Fibroblast of skin of abdomen (primary cell): ENCODE data around the gene ANAPC10. TPM values are rescaled to one million over a fixed set of nuclear protein-coding genes. Genes with fewer than 3 reads are reported as not detected.
"Not testable (repeated sequence)": the region's sequence is repeated elsewhere in the genome, so short reads cannot be mapped to it uniquely, and the experiment has no call there.

Source experiments
- DNase-seq: peaks from one replicate; pipeline ENCODE4 v3.0.0-alpha.2; 2013
- polyA plus RNA-seq, 2 experiments: library from polyadenylated mRNA; unstranded; fragments of 120-200 nt; gene quantifications; one replicate each; pipeline ENCODE4 v1.2.1, GENCODE V29; 2013; ENCODE audit not compliant: insufficient read length in 2 of 2

The ANAPC10 gene, protein sequence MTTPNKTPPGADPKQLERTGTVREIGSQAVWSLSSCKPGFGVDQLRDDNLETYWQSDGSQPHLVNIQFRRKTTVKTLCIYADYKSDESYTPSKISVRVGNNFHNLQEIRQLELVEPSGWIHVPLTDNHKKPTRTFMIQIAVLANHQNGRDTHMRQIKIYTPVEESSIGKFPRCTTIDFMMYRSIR
- 13.3 TPM for polyA plus RNA-seq (2013, experiment 1 of 2; ENCODE audit: insufficient read length)
- polyA plus RNA-seq (2013, experiment 2 of 2; ENCODE audit: insufficient read length): 14.8 TPM

DNA sequence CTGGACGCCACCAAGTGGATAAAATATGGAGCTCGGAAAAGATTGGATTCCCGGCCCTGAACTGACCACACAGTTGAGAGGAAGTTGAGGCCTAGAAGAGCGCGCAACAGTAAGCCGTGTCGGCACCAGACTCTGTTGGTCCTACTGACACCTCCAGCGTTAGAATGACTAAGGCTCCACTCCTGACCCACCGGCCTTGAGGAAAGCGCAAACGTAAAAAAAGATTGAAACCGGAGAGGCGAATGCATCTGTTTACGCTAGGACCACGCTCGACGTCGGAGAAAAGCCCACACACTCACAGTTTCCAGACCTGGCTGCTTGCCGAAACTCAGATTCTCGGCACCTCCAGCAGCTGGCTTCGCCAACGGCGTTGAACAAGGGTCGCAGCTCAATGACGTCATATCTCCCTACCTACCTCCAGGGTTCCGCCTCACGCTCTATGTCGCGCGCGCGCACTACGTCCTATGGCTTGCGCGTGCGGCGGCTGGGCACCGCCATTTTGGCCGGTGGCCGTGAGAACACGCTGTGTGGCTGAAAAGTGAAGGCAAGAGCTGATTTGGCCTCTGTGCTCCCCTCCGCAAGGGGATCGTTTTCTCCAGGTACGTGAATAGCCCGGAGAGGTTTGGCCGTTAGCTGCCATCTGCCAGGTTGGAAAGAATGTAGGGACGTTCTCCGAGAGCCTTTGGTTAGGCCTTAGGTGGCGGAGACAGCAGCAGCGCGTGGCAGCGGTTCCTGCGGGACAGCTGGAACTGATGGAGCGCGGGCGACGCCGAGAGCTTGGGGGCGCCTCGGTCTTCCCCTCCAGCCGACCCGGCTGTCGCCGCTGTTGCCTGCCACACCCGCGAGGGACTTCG, at the start of gene ANAPC10, which contains the start of gene ABCE1:
Gene ANAPC10 (minus strand): TSS at position 376 of the 854 bp plus-strand sequence. CDS start 2,097 bp downstream, outside the sequence.
Gene ABCE1 (plus strand): TSS at position 491 of the 854 bp plus-strand sequence. CDS start 6,102 bp downstream, outside the sequence.
- DNase-seq: peak; percentile 99

DNA sequence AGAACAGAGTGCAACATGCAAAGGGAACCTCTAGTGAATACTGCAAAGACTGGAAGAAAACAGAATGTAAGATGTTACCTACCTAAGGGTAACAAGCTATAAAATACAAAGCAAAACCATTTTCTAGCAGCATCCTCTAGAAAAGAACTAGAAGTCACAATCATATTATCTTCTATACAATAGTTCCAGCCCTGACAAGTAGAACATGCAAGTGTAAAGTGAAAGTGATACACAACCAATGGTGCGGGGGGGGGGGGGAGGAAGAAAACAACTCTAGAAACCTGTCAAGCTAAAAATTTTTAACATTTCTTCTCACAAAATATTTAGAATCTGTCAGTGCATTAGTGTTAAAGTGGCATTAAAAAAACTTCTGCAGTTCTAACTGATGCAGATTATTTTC, 38.2 kb upstream of the ANAPC10 start:
- not testable (repeated sequence) for DNase-seq

DNA sequence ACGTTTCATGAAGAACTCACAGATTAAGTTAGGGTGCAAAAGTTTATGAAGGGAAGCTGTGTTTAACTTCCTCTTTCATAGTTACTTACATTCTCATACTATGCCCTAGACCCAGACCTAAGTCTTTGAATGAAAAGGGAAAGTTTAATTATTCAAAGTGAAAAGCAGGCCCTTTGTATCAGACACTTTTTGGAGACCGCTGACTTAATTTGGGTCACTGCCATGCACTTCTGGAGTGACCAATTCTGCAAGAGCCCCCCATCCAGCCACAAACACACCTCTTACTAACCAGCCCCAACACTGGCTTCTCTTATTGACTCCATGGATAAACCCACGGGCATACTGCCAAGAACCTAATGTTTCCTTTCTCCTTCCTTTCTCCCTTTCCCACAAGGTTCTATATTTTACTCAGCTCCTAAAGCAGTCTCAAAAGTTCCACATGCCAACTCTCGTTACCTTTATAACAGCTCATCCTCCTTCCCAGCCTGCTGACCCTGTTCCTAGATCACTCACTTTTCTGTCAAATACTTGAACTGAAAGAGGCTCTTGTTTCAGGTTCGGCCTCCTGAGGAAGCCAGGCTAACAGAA, 34.6 kb upstream of the ANAPC10 start:
- peak; percentile 13 for DNase-seq

DNA sequence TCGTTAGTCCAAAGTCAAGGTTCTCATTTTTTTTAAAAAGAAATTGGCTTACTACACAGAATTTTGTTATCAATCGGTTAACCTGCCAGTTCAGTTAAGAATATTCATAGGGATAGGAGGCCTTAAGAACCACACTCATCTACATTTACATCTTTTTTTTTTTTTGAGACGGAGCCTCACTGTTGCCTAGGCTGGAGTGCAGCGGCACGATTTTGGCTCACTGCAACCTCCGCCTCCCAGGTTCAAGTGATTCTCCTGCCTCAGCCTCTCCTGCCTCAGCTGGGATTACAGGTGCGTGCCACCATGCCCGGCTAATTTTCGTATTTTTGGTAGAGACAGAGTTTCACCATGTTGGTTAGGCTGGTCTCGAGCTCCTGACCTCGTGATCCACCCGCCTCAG, 33.9 kb upstream of the ANAPC10 start:
- no peak for DNase-seq

DNA sequence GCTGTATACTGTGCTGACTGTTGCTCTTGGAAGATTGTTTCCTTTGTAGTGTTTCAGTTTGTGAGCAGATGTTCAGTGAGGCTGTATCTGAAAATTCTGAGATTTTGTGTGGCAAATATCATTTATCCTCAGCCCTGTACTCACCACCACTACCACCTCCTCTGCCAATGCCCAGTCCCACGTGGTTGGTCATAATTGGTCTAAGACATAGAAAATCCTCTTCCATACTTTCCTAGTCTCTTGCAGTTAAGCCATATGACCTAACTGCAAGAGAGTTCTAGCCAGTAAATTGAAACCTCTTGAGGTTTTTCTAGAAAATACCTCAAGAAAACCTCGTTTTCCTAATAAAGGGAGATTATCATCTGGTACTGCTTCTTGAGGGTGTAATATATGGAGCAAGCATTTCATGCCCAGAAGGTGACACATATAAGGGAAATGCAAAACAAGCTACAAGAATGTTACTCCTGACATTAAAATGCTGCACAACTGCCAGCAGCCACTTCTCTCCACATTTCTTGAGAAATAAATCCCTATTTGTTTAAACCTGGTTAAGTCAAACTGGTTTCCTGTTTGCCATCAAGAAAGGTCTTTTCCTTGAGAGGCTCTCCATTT, 32.9 kb upstream of the ANAPC10 start:
- peak; percentile 94 for DNase-seq

DNA sequence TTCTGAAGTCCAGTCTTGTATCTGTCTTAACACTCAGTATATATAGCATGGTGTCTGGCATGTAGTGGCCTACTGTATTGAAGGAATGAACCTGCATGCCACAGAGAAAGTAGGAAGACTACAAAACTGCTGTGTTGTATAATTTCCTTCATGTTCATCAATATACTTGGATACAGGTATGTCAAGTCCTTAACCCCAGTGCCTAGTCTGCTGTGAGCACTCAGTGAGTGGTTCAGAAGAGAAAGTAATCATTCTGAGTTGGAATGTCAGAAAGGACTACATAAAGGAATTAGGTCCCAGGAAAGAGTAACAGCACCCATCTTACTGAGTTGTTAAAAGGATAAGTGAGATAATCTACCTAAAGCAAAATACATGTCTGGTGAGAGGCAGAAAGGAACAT, 32.1 kb upstream of the ANAPC10 start:
- DNase-seq: no peak

DNA sequence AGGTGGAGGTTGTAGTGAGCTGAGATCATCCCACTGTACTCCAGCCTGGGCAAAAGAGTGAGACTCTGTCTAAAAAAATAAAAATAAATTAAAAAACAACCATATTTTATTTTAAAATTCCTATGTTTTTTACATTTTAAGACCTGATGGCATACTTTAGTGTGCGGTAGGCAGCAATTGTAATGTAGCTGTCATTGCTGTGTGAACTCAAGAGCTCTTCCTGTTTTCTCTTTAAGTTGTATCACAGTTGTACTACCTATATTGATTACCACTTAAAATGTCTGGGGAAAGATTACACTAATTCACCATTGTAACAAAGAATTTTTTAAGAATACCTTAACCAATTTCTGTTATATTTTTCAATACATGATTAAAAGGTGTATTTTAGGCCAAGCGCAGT, 27.4 kb upstream of the ANAPC10 start:
- DNase-seq: no peak

DNA sequence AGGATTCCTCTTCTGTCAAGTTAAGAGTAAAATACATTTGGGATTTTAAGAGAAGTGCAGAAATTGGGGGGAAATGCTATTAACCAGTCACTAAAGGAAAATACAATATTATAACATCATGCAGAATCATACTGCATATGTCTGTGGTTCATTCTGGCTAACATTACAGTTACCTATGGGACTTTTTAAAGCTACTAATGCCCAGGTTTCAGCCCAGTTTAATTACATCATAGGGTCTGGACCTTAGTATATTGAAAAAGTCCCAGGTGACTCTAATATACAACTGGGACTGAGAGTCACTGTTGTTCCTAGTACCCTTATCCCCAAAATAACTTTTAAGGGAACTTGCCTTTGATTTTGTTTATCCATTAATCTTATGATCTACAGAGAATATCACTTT, 10.1 kb upstream of the ANAPC10 start:
- DNase-seq: no peak

DNA sequence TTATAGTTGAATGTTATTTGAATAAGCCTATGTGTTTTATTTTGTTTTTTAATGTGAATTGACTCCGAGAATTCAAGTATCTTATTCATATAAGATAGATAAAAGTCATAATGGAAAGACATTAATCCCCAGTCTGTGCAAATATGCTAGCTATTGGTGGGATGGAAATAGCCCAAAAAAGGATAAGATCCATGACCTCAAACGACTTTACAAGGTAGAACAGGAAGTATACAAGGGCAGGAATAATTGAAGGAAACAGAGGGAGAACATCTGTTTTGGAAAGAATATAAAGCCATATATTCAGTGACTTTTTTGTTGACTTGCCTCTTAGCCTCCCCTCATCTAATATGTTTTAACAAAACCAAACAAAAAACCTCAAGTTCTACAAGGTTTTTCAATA, 9.1 kb upstream of the ANAPC10 start:
- no peak for DNase-seq

DNA sequence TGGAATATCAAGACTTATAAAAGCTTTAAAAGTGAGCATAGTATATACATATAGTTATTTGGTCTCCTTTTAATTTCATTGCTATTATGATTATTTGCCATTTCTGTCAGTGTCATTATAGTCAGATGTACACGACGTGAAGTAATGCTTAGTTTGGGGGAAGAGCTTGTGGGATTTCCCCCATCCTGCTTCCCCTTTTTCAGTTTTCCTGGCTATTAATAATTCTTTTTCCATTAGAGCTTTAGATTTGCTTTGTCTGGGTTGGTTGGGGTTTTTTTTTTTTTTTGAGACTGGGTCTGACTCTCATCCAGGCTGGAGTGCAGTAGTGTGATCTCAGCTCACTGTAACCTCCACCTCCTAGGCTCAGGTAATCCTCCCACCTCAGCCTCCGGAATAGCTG, 5.5 kb upstream of the ANAPC10 start:
- DNase-seq: no peak

DNA sequence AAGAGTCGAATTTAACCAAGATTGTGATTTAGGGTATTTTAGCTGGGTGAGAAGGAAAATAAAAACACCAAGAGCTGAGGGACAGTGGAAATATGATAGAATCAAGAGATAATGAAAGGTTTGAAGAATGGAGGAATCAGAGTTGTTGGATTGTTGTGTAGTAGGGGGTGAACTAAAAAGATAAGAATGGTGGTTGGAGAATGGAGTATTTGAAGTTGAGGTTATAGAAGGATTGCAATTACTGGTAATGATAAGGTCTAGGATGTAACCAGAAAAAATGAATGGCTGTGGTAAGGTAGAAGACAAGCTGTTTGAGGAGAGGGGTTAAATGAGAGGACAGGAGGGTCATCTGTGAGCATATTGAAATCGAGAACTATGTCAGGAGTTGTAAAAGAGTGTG, 4.6 kb upstream of the ANAPC10 start:
- DNase-seq: no peak

DNA sequence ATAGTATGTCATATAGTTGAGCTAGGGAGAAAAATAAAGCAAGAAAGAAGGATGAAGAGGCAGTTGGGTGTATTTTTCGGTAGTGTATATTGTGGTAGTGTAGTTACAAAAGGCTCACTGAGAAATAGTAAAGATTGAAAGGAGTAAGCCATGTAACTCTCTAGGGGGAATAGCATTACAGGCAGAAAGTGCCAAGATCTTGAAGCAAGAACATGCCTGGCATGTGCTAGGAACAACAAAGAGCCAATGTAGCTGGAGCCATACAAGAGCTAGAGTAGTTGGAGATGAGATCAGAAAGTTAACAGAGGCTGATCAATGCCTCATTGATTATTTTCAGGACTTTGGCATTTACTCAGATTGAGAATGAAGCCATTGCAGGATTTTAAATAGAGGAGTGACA, 3.1 kb upstream of the ANAPC10 start:
- DNase-seq: no peak

DNA sequence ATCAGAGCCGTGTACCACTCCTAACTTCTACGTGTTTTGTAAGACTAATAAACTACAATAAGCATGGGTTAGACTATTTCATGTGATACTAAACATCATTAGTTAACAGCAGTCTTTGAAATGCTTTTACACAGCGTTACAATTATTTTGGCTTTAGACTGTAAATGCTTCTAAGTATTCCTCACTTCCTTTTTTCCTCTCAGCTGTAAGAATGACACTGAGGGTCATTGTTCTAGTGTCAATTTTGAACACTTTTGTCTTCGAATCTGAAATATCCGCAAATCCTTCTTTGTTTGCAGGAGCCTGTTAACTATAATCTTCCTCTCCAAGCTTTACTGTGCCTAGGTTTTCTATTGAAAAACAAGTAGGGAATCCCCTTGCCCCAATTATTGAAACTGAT, 1.7 kb upstream of the ANAPC10 start:
- no peak for DNase-seq

DNA sequence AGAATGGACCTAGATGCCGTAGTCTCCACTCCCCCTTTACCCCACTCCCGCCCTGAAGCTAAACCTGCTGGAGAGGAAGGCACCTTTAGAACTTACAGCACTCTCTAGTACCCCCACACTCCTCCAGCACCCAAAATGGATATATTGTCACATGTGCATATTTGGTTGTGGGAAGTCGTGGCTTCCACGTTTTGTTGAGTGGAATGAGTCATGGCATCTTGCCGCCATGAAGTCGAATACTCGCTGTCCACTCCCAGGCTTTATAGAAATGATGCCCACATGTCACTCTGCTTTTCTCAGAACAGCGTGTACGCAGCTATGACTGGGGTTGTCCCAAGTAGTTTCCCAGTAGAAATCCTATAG, 660 bp upstream of the ANAPC10 start:
- DNase-seq: peak; percentile 59

DNA sequence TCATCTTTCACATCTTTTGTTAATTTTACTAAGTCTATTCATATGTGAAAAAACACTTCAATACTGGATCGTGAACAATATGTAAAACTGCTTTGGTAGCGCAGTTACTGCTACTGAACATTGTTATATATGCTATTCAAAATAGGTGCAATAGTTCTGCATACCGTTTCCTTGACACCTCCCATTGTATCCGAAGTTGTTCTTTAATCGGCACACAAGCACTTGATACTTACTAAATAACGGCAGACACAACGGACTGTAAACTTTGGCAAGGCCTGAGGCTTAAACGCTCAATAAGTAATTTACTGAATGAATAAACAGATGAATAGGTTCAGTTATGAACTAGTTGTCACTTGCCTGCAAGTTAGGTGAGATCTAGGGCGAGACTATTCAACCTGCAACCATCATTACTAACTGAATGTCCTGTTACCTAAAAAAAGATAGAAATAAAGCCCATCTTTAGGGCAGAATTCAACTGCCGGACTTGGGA, 620 bp downstream of the ANAPC10 start:
- no peak for DNase-seq

DNA sequence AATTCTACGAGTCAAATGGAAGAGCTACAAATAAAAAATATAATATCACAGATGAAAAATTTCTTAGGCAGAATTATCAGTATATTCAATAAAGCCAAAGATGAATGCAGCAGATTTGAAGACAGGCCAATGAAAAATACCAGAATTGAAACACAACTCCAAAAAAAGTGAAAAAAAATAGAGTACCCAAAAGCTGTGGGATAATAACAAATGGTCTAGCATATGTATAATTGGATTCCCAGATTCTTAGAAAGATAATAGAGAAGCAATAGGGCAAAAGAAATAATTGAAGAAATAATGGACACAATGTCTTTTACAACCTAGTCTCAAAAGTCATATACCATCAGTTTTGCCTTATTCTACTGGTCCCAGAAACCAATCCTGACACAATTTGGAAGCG, 4.4 kb downstream of the ANAPC10 start:
- no peak for DNase-seq

DNA sequence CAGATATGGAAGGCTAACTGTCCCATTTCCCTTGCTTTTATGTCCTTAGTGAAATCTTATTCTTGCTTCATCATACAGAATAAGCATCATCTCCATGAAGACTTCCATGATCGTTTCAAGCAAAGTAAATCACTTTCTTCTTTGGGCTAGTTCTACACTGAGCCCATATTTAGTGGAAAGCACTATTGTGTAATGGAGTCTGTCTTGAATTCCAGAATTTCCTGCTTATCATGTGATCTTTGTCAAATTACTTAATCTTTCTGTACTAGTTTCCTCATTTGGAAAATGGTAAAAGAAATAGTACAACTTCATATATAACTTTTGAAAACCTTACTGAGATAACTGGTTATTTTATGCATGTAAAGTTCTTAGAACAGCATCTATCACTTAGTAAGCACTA, 7.6 kb downstream of the ANAPC10 start:
- DNase-seq: no peak

DNA sequence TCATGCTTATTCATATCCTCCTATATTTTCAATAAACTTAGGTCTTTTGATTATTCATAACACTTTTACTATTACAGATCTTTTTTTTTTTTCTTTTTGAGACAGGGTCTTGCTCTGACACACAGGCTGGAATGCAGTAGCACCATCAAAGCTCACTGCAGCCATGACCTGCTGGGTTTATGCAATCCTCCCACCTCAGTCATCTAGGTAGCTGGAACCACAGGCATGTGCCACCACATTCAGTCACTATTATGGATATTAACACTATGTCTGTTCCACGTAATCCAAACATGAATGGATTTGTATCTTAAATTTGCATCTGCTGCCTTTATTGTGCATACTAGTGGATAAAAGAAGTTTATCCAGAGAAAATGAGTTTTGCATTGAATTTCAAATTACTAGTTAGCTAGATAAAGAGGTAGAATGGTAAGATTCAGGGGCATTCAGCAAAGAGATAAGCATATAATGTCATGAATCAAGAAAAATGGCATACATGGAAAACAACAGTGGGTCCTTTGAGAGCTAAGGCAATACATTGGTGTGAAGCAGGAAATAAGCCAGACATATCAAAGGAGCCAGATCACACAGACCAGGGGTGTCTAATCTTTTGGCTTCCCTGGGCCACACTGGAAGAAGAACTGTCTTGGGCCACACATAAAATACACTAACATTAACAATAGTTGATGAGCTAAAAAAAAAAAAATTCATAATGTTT, 13.9 kb downstream of the ANAPC10 start:
- DNase-seq: peak; percentile 49

DNA sequence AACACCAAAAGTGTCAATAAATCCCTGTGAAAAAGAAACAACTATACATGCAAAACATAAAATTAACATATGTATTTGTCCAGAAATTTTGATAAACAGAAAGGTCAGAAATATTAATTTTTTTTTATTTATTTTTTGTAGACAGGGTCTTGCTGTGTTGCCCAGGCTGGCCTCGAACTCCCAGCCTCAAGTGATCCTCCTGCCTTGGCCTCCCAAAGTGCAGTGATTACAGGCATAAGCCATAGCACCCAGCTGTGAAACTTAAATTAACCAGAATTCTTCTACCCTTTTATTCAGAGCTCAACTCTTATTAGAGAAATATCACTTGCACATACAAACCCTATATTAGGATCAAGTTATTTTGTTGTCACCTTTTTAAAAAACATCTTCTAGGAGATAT, 16.2 kb downstream of the ANAPC10 start:
- no peak for DNase-seq

DNA sequence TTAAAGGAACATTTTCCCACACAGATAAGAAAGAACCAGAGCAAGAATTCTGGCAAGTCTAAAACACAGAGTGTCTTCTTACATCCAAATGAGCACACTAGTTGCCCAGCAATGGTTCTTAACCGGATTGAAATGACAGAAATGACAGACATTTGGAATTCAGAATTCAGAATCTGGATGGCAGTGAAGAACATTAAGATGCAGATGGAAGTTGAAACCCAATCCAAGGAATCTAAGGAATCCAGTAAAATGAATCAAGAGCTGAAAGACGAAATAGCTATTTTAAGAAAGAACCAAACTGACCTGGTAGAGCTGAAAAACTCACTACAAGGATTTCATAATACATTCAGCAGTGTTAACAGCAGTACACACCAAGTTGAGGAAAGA, 21.5 kb downstream of the ANAPC10 start:
- peak; percentile 9 for DNase-seq

DNA sequence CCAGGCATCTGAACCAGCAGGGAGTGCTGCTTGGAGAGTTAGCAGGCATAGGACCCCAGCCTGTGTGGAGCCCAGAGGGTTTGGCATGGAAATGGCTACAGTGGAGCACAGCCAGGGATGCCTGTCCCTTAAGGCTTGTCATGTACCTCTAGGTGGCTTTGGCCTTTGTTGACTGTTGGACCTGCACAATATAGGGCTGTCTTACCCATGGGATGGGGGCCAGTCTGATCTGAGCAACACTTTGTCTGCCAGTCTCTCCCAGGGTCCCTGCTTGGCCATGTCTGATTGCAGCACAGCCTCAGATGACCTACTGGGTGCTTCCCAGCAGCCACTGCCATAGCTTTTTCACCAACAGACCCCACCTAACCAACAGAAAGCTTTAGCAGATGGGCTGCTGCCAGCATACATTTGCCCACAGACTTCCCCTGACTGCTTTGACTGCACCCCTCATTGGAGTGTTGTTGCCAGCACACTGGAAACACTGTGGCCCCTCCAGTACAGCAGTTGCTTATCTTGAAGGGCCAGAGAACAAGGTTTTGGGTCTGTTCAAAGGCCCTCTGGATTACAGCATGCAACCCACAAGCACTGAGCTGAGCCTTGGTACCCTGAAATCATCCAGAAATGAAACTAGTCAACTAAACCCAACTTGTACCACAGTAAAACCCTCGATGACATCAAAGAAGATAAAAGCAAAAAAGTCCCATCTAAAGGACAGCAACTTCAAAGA, 22.1 kb downstream of the ANAPC10 start:
- no peak for DNase-seq

DNA sequence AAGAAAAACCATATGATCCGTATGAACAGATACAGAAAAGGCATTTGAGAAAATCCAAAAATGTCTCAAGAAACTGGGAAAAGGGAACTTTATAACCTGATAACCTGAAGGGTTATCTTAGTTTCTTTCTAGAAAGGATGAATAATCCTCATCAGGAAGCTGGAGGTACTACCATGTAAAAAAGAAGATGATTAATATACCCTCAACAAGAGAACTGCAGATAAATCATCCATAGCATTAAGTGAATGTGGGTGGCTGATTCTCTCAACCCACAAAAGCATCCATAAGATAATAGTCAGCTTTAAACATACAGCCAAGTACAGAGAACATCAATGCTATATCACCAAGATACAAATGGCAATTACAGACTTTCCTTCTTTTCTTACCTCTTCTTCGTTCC, 26.4 kb downstream of the ANAPC10 start:
- peak; percentile 14 for DNase-seq
